Liver (tissue), 9 donors: Measurements from ENCODE around the gene EPSTI1. TPM values are rescaled to one million over a fixed set of nuclear protein-coding genes. Genes with fewer than 3 reads are reported as not detected.

ENCODE experiments used
- DNase-seq: peaks from one replicate; pipeline ENCODE4 v3.0.0-alpha.2; 2017; ENCODE audit warnings: low spot score
- H3K27ac ChIP-seq, 2 donors: one replicate each; pipeline ENCODE4 v1.7.0; 2013; ENCODE audit warnings: inconsistent platforms in 2 of 2, low read length in 2 of 2, control low read depth in 1 of 2, low read depth in 1 of 2, mild to moderate bottlenecking in 1 of 2
- H3K27me3 ChIP-seq, 4 donors: one replicate each; pipeline versions ENCODE4 v1.6.1 to v1.7.0; 2013; ENCODE audit warnings: low read length in 3 of 4, inconsistent platforms in 1 of 4, mild to moderate bottlenecking in 1 of 4, moderate library complexity in 1 of 4; ENCODE audit not compliant: control insufficient read depth in 4 of 4, insufficient read depth in 4 of 4
- H3K36me3 ChIP-seq, 4 donors: one replicate each; pipeline versions ENCODE4 v1.6.1 to v1.7.0; 2013; ENCODE audit warnings: low read length in 3 of 4, mild to moderate bottlenecking in 3 of 4, low read depth in 1 of 4, moderate library complexity in 1 of 4; ENCODE audit not compliant: control insufficient read depth in 4 of 4, insufficient read depth in 3 of 4
- H3K4me1 ChIP-seq, 4 donors: one replicate each; pipeline versions ENCODE4 v1.6.1 to v1.7.0; 2013; ENCODE audit warnings: low read length in 3 of 4, mild to moderate bottlenecking in 3 of 4, moderate library complexity in 1 of 4; ENCODE audit not compliant: control insufficient read depth in 4 of 4, insufficient read depth in 4 of 4
- H3K4me3 ChIP-seq, 3 donors: one replicate each; pipeline versions ENCODE4 v1.6.1 to v1.7.0; 2013; ENCODE audit warnings: low read length in 3 of 3, control low read depth in 1 of 3, low read depth in 1 of 3, mild to moderate bottlenecking in 1 of 3
- H3K9ac ChIP-seq, 2 donors: one replicate each; pipeline ENCODE4 v1.7.0; 2013; ENCODE audit warnings: low read length in 2 of 2, mild to moderate bottlenecking in 2 of 2, moderate library complexity in 2 of 2, control low read depth in 1 of 2, low read depth in 1 of 2
- H3K9me3 ChIP-seq, 4 donors: one replicate each; pipeline versions ENCODE4 v1.6.1 to v1.7.0; 2013; ENCODE audit warnings: low read length in 3 of 4; ENCODE audit not compliant: control insufficient read depth in 4 of 4
- EGR1 ChIP-seq, 2 donors: IDR thresholded peaks; 2 replicates each; pipeline ENCODE4 v1.6.1; 2016 to 2018; ENCODE audit warnings: antibody characterized with exemption in 2 of 2, low read depth in 2 of 2
- FOXA1 ChIP-seq: IDR thresholded peaks from 2 replicates; pipeline ENCODE4 v1.6.1; 2016; ENCODE audit warnings: antibody characterized with exemption
- FOXA2 ChIP-seq: IDR thresholded peaks from 2 replicates; pipeline ENCODE4 v1.6.1; 2016; ENCODE audit warnings: antibody characterized with exemption
- GABPA ChIP-seq, 2 donors: IDR thresholded peaks in 1 of 2; conservative IDR thresholded peaks in 1 of 2; 2 replicates each; pipeline ENCODE4 v1.6.1; 2016; ENCODE audit warnings: antibody characterized with exemption in 2 of 2, mild to moderate bottlenecking in 1 of 2, moderate library complexity in 1 of 2
- HNF4A ChIP-seq, 2 donors: conservative IDR thresholded peaks; 2 replicates each; pipeline ENCODE4 v1.6.1; 2016; ENCODE audit warnings: antibody characterized with exemption in 2 of 2, mild to moderate bottlenecking in 2 of 2
- JUND ChIP-seq, 2 donors: IDR thresholded peaks; 2 replicates each; pipeline ENCODE4 v1.6.1; 2016; ENCODE audit warnings: antibody characterized with exemption in 2 of 2
- RAD21 ChIP-seq, 2 donors: IDR thresholded peaks; 2 replicates each; pipeline ENCODE4 v1.6.1; 2016; ENCODE audit warnings: antibody characterized with exemption in 2 of 2, mild to moderate bottlenecking in 2 of 2
- SP1 ChIP-seq: IDR thresholded peaks from 2 replicates; pipeline ENCODE4 v1.6.1; 2018; ENCODE audit warnings: antibody characterized with exemption, mild to moderate bottlenecking
- TAF1 ChIP-seq: conservative IDR thresholded peaks from 2 replicates; pipeline ENCODE4 v1.6.1; 2016; ENCODE audit warnings: antibody characterized with exemption, mild to moderate bottlenecking
- YY1 ChIP-seq: IDR thresholded peaks from 2 replicates; pipeline ENCODE4 v1.6.1; 2016; ENCODE audit warnings: antibody characterized with exemption, mild to moderate bottlenecking
- WGBS: extraction: QIAGEN DNeasy Blood & Tissue Kit; methylation state at CpG from one replicate; pipeline ENCODE4 v1.1.7; 2013; 5-methylcytosine and 5-hydroxymethylcytosine counted together
- polyA plus RNA-seq, 2 donors: library from polyadenylated mRNA; stranded (reverse) in 1 of 2; unstranded in 1 of 2; fragments of 200-250 nt in 1 of 2; fragments of >200 nt in 1 of 2; fragmentation: Nextera tagmentation in 1 of 2; extraction: Ambion mirVana in 1 of 2; gene quantifications; one replicate each; pipeline versions ENCODE4 v1.2.1 to v1.2.3, GENCODE V29; 2013 to 2015
- total RNA-seq, 2 donors: library from RNA; depleted of rRNA; stranded (reverse); fragments of >200 nt; gene quantifications; one replicate each; pipeline ENCODE4 v1.2.3, GENCODE V29; 2014
- TF ChIP-seq, protein P1 (sequence below): fragments of 150-350 bp; IDR thresholded peaks from 2 replicates; pipeline ENCODE4 v1.5.1; 2017; ENCODE audit warnings: improper control_type of control experiment, low read depth, low read length; ENCODE audit not compliant: missing input control
- TF ChIP-seq, protein P2 (sequence below): IDR thresholded peaks from 2 replicates; pipeline ENCODE4 v1.6.1; 2016; ENCODE audit warnings: antibody characterized with exemption
- TF ChIP-seq, protein P3 (sequence below): IDR thresholded peaks from 2 replicates; pipeline ENCODE4 v1.6.1; 2016; ENCODE audit warnings: antibody characterized with exemption
- TF ChIP-seq, protein P4 (sequence below): IDR thresholded peaks from 2 replicates; pipeline ENCODE4 v1.6.1; 2016; ENCODE audit warnings: antibody characterized with exemption, mild to moderate bottlenecking
- donor health status: healthy.
- donor health status: healthy.
- donor health status: healthy.
- donor health status: healthy.
- donor health status: healthy.

The EPSTI1 gene
- total and polyA plus RNA-seq, 4 donors, result 2.1 to 20.3 (median 4.2) TPM

DNA sequence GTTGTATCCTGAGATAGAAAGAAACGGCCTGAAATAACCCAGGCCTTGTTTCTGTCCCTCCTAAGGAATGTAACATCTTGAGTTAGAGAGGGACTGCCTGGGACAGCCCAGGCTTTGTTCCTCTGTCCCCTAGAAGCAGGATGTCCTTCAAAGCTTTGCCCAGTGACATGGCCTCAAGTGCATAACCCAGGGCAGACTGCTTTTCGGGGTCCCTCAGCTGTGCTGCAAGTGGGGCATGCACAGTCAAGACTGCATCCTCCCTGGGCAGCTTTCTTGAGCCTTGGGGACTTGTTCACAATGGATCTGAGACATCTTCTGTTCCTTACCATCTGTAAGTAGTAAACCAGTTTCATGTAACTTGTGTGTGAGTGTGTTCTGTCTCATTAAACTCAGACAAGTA, 7.5 kb upstream of the EPSTI1 start (continued):
- TF ChIP-seq, protein P1, sequence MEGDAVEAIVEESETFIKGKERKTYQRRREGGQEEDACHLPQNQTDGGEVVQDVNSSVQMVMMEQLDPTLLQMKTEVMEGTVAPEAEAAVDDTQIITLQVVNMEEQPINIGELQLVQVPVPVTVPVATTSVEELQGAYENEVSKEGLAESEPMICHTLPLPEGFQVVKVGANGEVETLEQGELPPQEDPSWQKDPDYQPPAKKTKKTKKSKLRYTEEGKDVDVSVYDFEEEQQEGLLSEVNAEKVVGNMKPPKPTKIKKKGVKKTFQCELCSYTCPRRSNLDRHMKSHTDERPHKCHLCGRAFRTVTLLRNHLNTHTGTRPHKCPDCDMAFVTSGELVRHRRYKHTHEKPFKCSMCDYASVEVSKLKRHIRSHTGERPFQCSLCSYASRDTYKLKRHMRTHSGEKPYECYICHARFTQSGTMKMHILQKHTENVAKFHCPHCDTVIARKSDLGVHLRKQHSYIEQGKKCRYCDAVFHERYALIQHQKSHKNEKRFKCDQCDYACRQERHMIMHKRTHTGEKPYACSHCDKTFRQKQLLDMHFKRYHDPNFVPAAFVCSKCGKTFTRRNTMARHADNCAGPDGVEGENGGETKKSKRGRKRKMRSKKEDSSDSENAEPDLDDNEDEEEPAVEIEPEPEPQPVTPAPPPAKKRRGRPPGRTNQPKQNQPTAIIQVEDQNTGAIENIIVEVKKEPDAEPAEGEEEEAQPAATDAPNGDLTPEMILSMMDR, result no peak
- TF ChIP-seq FOXA1, result no peak
- TF ChIP-seq, protein P2, sequence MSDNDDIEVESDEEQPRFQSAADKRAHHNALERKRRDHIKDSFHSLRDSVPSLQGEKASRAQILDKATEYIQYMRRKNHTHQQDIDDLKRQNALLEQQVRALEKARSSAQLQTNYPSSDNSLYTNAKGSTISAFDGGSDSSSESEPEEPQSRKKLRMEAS, result no peak
- TF ChIP-seq YY1, result no peak

DNA sequence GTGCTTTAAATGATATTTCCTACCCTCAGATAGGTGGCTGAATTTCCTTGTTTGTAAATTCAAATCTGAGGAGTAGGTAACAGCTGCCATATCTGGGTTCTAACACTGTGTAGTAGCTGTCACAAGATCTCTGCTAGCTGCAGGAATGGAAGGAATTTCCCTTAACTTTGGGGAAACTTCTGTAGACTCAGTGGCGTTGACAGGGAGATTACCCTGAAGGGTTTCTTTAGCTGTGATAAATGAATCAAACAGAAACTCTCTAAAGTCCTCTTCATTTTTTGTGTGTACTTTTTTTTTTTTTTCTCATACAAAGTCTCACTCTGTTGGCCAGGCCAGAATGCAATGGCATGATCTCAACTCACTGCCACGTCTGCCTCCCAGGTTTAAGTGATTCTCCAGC, 5.3 kb upstream of the EPSTI1 start:
- Histone ChIP-seq H3K4me3 (no peak overlapping the region), H3K36me3 (no peaks in the 10 kb centered on the region), H3K4me1 (peaks cover 0 to 4% (median 1%) of the 10 kb centered on the region in 4 donors), H3K9me3 (no peaks in the 10 kb centered on the region), H3K9ac (no peak overlapping the region), H3K27me3 (no peaks in the 10 kb centered on the region), H3K27ac (no peak overlapping the region)
- no peak for DNase-seq
- 91% methylated on average over 2 of the region's 2 CpGs for WGBS
- TF ChIP-seq JUND (IDR thresholded peaks at IDR 0.05), result no peak
- TF ChIP-seq, protein P3, sequence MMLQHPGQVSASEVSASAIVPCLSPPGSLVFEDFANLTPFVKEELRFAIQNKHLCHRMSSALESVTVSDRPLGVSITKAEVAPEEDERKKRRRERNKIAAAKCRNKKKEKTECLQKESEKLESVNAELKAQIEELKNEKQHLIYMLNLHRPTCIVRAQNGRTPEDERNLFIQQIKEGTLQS, result no peak
- TF ChIP-seq, protein P1, result no peak
- TF ChIP-seq, protein P4, sequence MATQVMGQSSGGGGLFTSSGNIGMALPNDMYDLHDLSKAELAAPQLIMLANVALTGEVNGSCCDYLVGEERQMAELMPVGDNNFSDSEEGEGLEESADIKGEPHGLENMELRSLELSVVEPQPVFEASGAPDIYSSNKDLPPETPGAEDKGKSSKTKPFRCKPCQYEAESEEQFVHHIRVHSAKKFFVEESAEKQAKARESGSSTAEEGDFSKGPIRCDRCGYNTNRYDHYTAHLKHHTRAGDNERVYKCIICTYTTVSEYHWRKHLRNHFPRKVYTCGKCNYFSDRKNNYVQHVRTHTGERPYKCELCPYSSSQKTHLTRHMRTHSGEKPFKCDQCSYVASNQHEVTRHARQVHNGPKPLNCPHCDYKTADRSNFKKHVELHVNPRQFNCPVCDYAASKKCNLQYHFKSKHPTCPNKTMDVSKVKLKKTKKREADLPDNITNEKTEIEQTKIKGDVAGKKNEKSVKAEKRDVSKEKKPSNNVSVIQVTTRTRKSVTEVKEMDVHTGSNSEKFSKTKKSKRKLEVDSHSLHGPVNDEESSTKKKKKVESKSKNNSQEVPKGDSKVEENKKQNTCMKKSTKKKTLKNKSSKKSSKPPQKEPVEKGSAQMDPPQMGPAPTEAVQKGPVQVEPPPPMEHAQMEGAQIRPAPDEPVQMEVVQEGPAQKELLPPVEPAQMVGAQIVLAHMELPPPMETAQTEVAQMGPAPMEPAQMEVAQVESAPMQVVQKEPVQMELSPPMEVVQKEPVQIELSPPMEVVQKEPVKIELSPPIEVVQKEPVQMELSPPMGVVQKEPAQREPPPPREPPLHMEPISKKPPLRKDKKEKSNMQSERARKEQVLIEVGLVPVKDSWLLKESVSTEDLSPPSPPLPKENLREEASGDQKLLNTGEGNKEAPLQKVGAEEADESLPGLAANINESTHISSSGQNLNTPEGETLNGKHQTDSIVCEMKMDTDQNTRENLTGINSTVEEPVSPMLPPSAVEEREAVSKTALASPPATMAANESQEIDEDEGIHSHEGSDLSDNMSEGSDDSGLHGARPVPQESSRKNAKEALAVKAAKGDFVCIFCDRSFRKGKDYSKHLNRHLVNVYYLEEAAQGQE, result no peak
- TF ChIP-seq RAD21 (IDR thresholded peaks at IDR 0.05), result no peak
- no peak for TF ChIP-seq EGR1 (IDR thresholded peaks at IDR 0.05; ENCODE audit: low read depth in 2 of 2)
- TF ChIP-seq TAF1, result no peak
- no peak for TF ChIP-seq FOXA1
- TF ChIP-seq, protein P2, result no peak
- TF ChIP-seq HNF4A (conservative IDR thresholded peaks at IDR 0.05), result no peak
- TF ChIP-seq YY1, result no peak
- no peak for TF ChIP-seq FOXA2
- no peak for TF ChIP-seq GABPA (IDR thresholded peaks at IDR 0.05 in 1 of 2, conservative IDR thresholded peaks at IDR 0.05 in 1 of 2)
- no peak for TF ChIP-seq SP1
